DOHH2 (cell line): ENCODE measurements around the gene RASAL1.

Experiments
- H3F3A ChIP-seq: fragments of 200-600 bp; sonication (generic), shearing (Covaris generic); 2 replicates; pipeline ENCODE4 v1.6.0; 2016; ENCODE audit warnings: antibody characterized with exemption, mild to moderate bottlenecking; ENCODE audit not compliant: control insufficient read depth, insufficient read depth
- H3K27ac ChIP-seq: fragments of 200-600 bp; sonication (generic); 2 replicates; pipeline ENCODE4 v1.5.1; 2014; ENCODE audit warnings: low read depth, mild to moderate bottlenecking, low read length, moderate library complexity
- H3K27me3 ChIP-seq: fragments of 200-600 bp; sonication (generic); 2 replicates; pipeline ENCODE4 v1.6.1; 2014; ENCODE audit warnings: mild to moderate bottlenecking, low read length, mixed read lengths; ENCODE audit not compliant: control insufficient read depth
- H3K36me3 ChIP-seq: fragments of 200-600 bp; sonication (generic); 2 replicates; pipeline ENCODE4 v1.6.1; 2014; ENCODE audit warnings: mild to moderate bottlenecking, low read length, moderate library complexity, mixed read lengths; ENCODE audit not compliant: control insufficient read depth
- H3K4me1 ChIP-seq: fragments of 200-600 bp; sonication (generic); 2 replicates; pipeline ENCODE4 v1.6.1; 2014; ENCODE audit warnings: mild to moderate bottlenecking, low read length, mixed read lengths; ENCODE audit not compliant: control insufficient read depth
- H3K4me2 ChIP-seq: fragments of 200-600 bp; sonication (generic); 2 replicates; pipeline ENCODE4 v1.6.0; 2014; ENCODE audit warnings: mild to moderate bottlenecking, low read length, moderate library complexity
- H3K4me3 ChIP-seq: fragments of 200-600 bp; sonication (generic); 2 replicates; pipeline ENCODE4 v1.5.1; 2014; ENCODE audit warnings: mild to moderate bottlenecking, low read length, mixed read lengths
- H3K79me2 ChIP-seq: fragments of 200-600 bp; sonication (generic); 2 replicates; pipeline ENCODE4 v1.6.1; 2014; ENCODE audit warnings: mild to moderate bottlenecking, low read length, mixed read lengths; ENCODE audit not compliant: control insufficient read depth
- H3K9me2 ChIP-seq: fragments of 200-600 bp; sonication (generic); replicated peaks from 2 replicates; pipeline ENCODE4 v1.6.1; 2014; ENCODE audit warnings: mild to moderate bottlenecking, low read length, mixed read lengths; ENCODE audit not compliant: control insufficient read depth
- H3K9me3 ChIP-seq: fragments of 200-600 bp; sonication (generic); 2 replicates; pipeline ENCODE4 v1.6.1; 2014; ENCODE audit warnings: antibody characterized with exemption, low read length, mixed read lengths; ENCODE audit not compliant: control insufficient read depth, insufficient read depth
- H4K20me1 ChIP-seq: fragments of 200-600 bp; sonication (generic); 2 replicates; pipeline ENCODE4 v1.6.0; 2014; ENCODE audit warnings: low read depth, mild to moderate bottlenecking, antibody characterized with exemption, low read length, moderate library complexity; ENCODE audit not compliant: control insufficient read depth, insufficient read depth
- CTCF ChIP-seq: fragments of 200-600 bp; sonication (generic); IDR thresholded peaks from one replicate; pipeline ENCODE4 v1.5.1; 2014; ENCODE audit warnings: antibody characterized with exemption, mild to moderate bottlenecking, low read depth, low read length; ENCODE audit not compliant: poor library complexity, severe bottlenecking
- EZH2phosphoT487 ChIP-seq: fragments of 200-600 bp; sonication (generic); IDR thresholded peaks from 2 replicates; pipeline ENCODE4 v1.6.1; 2017; ENCODE audit warnings: borderline replicate concordance, mild to moderate bottlenecking, antibody characterized with exemption, low read length, moderate library complexity, mixed read lengths

Gene RASAL1

DNA sequence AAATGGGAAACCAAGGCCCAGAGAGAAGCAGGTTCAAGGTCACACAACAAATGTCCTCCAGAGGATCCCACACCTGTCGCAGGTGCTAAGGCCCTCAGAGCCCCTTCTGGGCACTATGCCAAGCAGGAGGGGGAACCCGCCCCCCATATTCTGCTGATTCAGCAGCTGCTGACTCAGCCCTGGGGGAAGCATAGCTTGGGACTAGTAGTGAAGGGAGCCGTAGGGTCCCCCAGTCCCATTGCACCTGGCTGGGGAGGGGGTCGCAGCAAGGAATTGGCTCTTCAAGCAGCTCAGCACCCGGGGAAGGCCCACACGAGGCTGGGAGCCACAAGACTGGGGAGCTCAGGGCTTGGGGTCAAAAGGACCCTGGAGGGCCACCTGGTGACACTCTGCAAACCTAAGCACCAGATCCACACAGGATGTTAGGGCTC is 1.0 kb downstream of the RASAL1 start:
- H3K4me3 ChIP-seq: peak overlapping the region; percentile 95
- H3F3A ChIP-seq: peaks cover 9% of the 10 kb centered on the region; the same call in 1 of the 2 replicates
- no peaks in the 10 kb centered on the region for H4K20me1 ChIP-seq
- H3K27ac ChIP-seq: no peak overlapping the region
- peaks cover 70% of the 10 kb centered on the region for H3K4me1 ChIP-seq
- H3K4me2 ChIP-seq: peak overlapping the region; percentile 94
- peaks cover 47% of the 10 kb centered on the region for H3K79me2 ChIP-seq
- no peak for TF ChIP-seq EZH2phosphoT487
- no peak for TF ChIP-seq CTCF
- no peaks in the 10 kb centered on the region for H3K9me2 ChIP-seq
- H3K27me3 ChIP-seq: no peaks in the 10 kb centered on the region
- no peaks in the 10 kb centered on the region for H3K9me3 ChIP-seq
- peaks cover 11% of the 10 kb centered on the region for H3K36me3 ChIP-seq

GRCh38 chr12:113134071-113134470 is 1.5 kb downstream of the RASAL1 start:
- no peak for TF ChIP-seq EZH2phosphoT487
- TF ChIP-seq CTCF: no peak
- Histone ChIP-seq H3K4me3 (peak overlapping the region; percentile 95), H4K20me1 (no peaks in the 10 kb centered on the region), H3F3A (peaks cover 9% of the 10 kb centered on the region; the same call in 1 of the 2 replicates), H3K79me2 (peaks cover 48% of the 10 kb centered on the region), H3K27ac (no peak overlapping the region), H3K9me3 (no peaks in the 10 kb centered on the region), H3K4me2 (peak overlapping the region; percentile 94), H3K27me3 (no peaks in the 10 kb centered on the region), H3K4me1 (peaks cover 74% of the 10 kb centered on the region), H3K9me2 (no peaks in the 10 kb centered on the region), H3K36me3 (peaks cover 11% of the 10 kb centered on the region)

- Histone ChIP-seq H3K4me1 (peaks cover 78% of the 10 kb centered on the region), H3F3A (peaks cover 9% of the 10 kb centered on the region; the same call in 1 of the 2 replicates), H3K79me2 (peaks cover 50% of the 10 kb centered on the region), H3K4me3 (peak overlapping the region; percentile 95), H3K9me3 (no peaks in the 10 kb centered on the region), H4K20me1 (0 out of 2 replicates have a peak, but pooled peaks cover 3% of the 10 kb centered on the region), H3K9me2 (no peaks in the 10 kb centered on the region), H3K27me3 (no peaks in the 10 kb centered on the region), H3K36me3 (peaks cover 11% of the 10 kb centered on the region), H3K27ac (no peak overlapping the region), H3K4me2 (peak overlapping the region; percentile 94)
- TF ChIP-seq CTCF: no peak
- no peak for TF ChIP-seq EZH2phosphoT487
Measured at GRCh38 chr12:113133666-113134065, 1.9 kb downstream of the RASAL1 start.
